ENCODE results near the gene RALGPS1.

GRCh38 chr9:127081250-127082185, 166.9 kb downstream of the RALGPS1 start:
- no peak for TF ChIP-seq ZNF362 (tag by site-specific recombination; IDR thresholded peaks at IDR 0.05)
- TF ChIP-seq ZBTB48 (tag by site-specific recombination; IDR thresholded peaks at IDR 0.05) = no peak
- TF ChIP-seq CTCF (tag by site-specific recombination; IDR thresholded peaks at IDR 0.05) = no peak
- TF ChIP-seq ZNF266 (tag by site-specific recombination; IDR thresholded peaks at IDR 0.05; ENCODE audit: low read depth) = no peak
- TF ChIP-seq ZBTB7A (tag by site-specific recombination; IDR thresholded peaks at IDR 0.05; ENCODE audit: low read depth) = no peak
- TF ChIP-seq ATF2 (tag by site-specific recombination; IDR thresholded peaks at IDR 0.05; ENCODE audit: low read depth) = no peak
- TF ChIP-seq KLF7 (tag by site-specific recombination; IDR thresholded peaks at IDR 0.05; ENCODE audit: borderline replicate concordance) = no peak
- no peak for TF ChIP-seq ZNF747 (tag by site-specific recombination; IDR thresholded peaks at IDR 0.05)
